SIG-M5 (cell line): ENCODE results near the gene LDAH.
"Not testable (repeated sequence)": the region's sequence is repeated elsewhere in the genome, so short reads cannot be mapped to it uniquely, and the experiment has no call there.

Experiments used
- DNase-seq: peaks from one replicate; lab custom pipeline; 2025; lab: John Stamatoyannopoulos, UW

LDAH gene

GRCh38 chr2:20822535-20823490 is at the start of gene LDAH:
Gene LDAH (minus strand): TSS chr2:20823101. CDS start chr2:20801463, 21,638 bp downstream.
- DNase-seq: peak; percentile 12

- DNase-seq: no peak
These were observed 45.5 kb upstream of the LDAH start for GRCh38 chr2:20868377-20868776.

DNA sequence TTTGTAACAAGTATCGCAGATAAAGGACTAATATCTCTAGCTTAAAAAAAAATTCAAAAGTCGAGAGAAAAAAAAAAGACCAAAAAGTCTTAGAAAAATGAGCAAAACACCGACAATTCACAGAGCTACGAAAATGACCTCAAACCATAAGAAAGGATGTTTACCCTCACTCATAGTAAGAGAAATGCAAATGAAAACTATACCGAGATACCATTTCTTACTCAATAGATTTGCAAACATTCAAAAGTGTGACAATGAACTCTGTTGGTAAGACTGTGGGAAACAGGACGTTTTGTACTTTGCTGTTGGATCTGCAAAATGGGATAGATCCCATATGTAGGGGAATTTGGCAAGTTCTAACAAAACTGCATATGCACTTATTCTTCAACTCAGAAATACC is 39.9 kb upstream of the LDAH start:
- no peak for DNase-seq

DNA sequence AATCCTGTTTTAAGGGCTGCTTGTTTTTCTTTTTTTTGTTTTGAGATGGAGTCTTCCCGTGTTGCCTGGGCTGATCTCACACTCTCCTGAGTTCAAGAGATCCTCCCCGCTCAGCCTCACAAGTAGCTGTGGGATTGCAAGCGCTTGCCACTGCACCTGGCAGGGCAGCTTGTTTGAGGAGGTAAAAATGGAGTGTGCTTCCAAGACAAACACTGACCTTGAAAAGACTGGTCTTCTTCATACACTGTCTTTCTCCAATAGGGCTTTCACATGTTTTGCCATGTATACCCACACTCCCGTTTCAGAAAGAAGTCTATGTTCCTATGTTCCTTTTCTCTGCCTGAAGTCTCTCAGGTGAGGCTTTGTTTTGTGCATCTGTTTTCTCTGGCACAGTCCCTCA is 32.6 kb upstream of the LDAH start:
- no peak for DNase-seq

GRCh38 chr2:20852670-20853069 is 29.8 kb upstream of the LDAH start:
- DNase-seq: no peak

- DNase-seq: no peak
These were observed 29.2 kb upstream of the LDAH start for GRCh38 chr2:20852139-20852538.

- no peak for DNase-seq
These were observed 21.3 kb upstream of the LDAH start for GRCh38 chr2:20844246-20844645.

DNA sequence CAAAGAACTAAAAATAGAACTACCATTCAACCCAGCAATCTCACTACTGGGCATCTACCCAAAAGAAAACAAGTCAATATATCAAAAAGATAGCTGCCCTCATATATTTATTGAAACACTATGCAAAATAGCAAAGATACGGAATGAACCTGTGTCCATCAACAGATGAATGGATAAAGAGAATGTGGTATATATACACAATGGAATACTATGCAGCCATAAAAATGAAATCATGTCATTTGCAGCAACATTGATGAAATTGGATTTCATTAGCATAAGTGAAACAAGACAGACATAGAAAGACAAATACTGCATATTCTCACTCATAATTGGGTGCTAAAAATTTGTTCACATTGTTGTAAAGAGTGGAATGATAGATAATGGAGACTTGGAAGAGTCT is 16.2 kb upstream of the LDAH start:
- no peak for DNase-seq

DNA sequence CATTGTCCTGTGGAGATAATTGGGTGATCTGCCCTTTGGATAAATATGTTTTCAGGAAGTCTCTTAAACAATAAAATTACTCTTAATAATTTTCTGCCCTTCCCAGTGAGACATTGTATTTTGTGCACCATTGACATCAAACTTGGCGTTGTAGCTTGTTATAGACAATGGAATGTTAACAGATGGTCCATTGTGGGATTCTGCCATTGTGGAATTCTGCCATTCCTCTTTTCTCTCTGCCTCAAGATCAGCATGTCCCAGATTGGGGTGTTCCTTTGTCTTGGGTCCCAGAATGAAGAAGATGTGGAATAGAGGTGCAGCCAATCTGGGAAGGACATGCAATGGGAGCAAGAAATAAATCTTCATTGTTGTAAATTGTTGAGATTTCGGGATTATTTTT is 15.1 kb upstream of the LDAH start:
- no peak for DNase-seq

DNA sequence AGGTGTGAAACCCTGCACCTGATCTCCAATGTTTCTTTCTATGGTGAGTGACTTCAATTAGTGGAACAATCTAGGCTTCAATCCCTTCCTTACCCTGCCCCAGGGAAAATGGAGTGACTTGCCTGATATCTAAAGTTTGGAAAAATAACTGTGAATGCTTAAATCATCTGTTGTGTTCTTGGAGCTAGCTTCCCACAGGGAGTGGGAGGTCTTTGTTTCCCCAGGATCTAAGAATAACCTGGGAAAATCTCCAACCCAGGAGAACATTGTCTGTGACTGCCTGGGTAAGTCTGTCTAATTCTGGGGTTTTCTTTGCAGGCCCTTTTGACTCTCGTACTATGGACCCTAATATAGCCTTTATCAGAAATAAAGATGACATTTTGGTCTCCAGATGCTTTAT is 13.6 kb upstream of the LDAH start:
- no peak for DNase-seq

DNA sequence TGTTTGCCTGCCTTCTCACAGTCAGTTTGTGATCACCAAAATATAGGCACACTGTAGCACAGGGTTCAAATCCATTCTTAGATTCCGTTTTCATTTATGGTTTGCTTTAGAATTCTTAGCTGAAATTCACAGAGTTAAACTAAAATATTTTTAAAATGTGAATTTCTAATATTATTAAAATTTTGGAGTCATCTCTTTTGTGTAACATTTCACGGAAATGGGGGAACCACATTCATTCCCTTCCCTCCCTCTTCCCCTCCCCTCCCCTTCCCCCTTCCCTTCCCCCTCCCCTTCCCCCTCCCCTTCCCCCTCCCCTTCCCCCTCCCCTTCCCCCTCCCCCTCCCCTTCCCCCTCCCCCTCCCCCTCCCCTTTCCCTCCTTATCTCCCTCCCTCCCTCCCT is 11.4 kb upstream of the LDAH start:
- no peak for DNase-seq

DNA sequence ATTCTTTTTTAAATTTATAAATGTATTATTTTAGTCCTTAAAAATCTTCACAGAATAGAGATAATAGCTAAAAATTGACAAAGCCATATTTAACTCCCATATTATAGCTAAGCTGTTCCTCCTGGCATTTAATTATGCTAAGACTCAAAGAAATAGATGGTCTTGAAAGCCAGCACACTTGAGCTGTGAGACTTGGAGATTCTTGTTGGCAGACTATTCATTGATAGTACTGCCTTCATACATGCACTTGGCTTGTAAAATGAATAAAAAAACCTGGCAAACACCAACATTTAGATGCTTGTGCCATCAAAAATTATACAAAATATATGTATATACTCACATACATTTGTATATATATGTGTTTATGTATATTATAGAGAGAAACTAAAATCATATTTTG is 9.7 kb upstream of the LDAH start:
- DNase-seq: no peak

GRCh38 chr2:20829861-20830260 is 7.0 kb upstream of the LDAH start:
- DNase-seq: no peak

DNA sequence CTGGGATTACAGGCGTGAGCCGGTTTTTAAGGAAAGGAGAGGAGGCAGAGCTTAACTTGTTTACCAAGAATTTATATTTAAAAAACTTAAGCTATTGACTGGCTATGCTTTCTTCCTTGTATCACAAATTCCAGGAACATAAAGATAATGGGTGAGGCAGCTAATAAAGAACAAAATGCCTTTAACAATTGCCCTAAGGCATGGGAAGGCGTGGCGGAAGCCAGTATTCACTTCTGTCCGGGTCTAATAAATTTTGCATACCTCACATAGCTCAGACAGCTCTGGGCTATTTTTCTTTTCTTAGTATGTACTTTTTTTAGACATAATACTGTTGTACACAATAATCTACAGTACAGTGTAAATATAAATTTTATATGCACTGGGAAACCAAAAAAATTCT is 1.0 kb upstream of the LDAH start:
- no peak for DNase-seq

GRCh38 chr2:20818820-20819219 is 4.1 kb downstream of the LDAH start:
- no peak for DNase-seq

DNA sequence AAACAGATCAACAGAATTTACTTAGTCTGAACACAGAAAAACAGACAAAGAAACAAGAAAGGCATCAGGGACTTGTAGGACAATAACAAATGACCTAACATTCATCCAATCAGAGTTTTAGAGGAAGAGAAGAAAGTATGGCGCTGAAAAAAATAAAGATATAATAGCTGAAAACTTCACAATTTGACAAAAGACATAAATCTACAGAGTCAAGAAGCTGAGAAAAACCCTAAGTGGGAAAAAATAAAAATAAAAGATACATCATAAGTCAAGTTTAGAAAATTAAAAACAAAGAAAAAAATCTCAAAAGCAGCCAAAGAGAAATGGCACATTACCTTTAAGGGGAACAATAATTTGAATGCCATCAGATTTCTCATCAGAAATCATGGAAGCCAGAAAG is 7.7 kb downstream of the LDAH start:
- no peak for DNase-seq

GRCh38 chr2:20812779-20813178 is 10.1 kb downstream of the LDAH start:
- no peak for DNase-seq

DNA sequence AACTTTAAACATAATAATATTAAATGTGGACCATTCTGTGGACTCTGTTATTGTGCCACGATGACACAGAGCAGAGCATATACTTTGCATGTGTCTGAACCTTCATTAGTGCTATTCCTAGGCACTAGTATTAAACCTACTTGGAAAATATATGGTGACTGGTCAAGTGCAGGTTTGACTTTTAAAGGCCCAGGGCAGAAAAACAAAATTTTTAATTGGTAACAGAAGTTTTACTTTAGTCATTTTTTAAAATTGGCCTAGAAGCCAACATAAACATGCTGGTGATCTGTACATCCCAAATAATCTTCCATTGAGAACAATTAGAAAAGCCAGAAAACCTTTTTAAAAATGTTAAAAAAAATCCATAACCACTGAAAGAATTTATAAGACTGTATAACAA is 16.6 kb downstream of the LDAH start:
- no peak for DNase-seq

DNA sequence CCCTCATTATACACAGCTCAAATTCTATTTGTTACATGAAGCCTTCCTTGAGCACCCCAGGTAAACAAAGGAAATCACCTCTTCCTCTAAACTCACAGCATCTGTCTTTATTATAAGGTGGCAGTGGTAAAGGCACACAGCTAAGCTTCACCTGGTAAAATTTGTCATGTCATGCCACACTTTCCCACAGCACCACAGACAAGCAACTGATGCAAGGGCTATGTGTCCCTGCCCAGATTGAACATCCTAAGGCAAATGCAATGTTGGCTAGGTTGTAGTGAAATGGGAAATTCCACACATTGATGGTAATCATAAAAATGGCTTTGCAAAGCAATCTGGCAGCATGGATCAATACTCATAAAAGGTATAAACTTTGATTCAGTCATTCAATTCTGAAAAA is 18.9 kb downstream of the LDAH start:
- DNase-seq: no peak

DNA sequence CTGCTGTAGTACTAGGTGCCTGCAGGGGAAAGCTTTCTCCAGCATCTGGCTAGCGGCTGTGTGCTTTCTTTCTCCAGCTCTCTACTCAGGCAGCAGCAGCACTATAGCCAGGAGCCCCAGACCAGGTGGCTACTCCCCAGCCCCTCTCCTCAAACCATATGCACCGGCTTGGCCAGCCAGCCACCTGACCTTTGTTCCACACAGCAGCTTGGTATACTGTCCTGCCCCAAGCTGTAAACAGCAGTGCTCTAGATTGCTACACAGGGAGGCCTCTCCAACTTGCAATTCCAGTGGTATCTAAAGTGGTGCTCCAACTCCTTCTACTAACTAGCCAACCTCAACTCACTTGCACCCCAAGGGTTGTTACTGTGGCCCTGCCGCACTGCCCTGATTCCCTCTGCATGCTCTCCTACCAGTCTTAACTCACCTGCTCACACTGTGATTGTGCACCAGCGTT is 19.6 kb downstream of the LDAH start:
- no peak for DNase-seq

DNA sequence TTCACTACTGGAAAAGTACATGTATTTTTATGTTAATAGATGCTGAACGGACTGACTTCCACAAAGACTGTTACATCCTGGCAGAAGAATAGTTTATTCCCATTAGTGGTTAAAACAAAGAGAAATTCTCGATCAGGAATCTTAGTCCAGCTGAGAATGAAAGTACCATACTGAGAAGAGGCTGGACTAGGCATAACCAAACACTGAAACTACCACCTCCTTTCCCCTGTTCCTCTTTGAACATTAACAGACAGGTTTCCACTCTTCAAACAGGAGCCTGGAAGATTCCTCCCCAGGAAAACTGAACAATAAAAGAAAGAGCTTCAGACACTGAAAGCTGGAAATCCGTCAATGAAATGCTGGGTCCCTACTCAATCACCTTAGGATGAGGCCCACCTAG is 25.8 kb downstream of the LDAH start:
- no peak for DNase-seq

GRCh38 chr2:20796374-20796791 is 26.5 kb downstream of the LDAH start:
- no peak for DNase-seq

- DNase-seq: not testable (repeated sequence)
These were observed 29.0 kb downstream of the LDAH start for GRCh38 chr2:20793944-20794343.
